Cerebellar nuclear complex (tissue), 1 donor: ENCODE results near the gene OBSCN.

Experiments used
- DNase-seq, 2 experiments: peaks; one replicate each; lab custom pipeline; 2025; lab: John Stamatoyannopoulos, UW

OBSCN gene

DNA sequence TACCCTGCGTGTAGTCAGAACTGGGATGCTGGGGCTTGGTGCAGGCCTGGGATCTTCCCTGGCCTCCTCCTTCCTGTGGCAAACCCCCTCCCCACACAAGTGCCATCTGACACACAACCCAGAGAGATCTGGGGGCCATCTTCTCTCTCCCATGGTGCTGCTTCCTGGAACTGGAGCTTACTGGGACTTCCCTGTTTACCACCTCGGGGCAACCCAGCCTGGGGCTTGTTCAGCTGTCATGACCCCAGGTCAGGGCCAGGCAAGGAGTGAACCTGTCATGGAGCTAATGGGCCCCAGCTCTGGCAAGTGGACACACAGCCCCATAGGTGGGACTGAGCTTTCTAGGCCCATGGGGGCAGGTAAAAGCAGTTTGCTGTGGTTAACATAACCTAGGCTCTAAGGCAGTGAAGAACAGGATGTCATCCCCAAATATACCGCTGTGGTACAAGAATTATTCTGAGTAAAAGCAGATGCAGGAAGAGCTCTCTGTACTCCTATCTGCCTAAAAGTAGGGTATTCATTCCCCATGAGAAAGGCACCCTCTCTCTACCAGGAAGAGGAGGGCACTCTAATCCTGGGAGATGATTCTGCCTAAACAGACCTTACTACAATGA lies 196.4 kb downstream of the OBSCN start:
- DNase-seq = no peak

DNA sequence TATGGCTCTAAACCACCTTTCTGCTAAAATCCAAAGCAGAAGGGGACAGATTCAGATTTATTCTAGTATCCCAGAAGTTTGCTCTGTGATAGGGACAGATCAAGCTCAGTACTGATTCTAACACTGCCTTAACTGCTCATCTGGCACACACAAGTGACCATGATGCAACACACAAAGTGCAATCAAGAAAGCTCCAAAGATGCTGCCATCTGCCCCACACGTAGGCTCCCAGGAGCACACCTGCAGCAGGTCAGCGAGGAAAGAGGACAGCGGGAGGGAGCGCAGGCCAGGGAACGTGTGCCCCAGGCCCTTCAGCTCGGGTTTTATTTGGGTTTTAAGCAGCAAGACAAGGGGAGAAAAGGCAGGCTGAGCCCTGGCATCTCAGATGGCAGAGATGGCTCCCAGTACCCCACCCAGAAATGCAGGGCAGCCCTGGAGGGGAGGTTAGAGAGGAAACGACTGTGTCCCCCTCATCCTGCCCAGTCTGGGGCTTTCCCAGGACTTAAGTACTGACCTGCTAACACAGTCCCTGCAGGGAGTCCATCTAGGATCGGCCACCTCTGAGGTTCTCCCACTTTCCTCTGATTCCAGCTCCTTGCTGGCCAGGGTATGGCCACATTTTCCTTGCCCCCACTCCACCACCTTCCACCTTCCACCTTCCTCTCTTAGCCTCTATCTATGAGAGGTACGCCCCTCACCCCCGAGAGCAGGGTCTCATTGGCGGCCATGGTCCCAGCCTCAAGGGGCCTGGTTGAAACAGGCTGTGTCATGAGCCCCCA lies 197.5 kb downstream of the OBSCN start:
- DNase-seq = no peak

DNA sequence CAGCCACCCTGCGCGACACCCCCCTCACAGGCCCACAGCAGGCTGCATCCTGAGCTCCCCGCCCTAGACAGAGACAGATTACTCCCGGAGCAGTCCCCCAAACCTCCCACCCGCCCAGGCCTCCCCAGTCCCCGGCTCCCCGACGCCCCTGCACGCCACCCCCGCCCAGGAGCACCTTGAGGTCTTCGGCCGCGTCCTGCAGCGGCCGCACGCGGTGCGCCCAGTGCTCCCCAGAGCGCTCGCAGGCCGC lies 198.1 kb downstream of the OBSCN start:
- DNase-seq = no peak

DNA sequence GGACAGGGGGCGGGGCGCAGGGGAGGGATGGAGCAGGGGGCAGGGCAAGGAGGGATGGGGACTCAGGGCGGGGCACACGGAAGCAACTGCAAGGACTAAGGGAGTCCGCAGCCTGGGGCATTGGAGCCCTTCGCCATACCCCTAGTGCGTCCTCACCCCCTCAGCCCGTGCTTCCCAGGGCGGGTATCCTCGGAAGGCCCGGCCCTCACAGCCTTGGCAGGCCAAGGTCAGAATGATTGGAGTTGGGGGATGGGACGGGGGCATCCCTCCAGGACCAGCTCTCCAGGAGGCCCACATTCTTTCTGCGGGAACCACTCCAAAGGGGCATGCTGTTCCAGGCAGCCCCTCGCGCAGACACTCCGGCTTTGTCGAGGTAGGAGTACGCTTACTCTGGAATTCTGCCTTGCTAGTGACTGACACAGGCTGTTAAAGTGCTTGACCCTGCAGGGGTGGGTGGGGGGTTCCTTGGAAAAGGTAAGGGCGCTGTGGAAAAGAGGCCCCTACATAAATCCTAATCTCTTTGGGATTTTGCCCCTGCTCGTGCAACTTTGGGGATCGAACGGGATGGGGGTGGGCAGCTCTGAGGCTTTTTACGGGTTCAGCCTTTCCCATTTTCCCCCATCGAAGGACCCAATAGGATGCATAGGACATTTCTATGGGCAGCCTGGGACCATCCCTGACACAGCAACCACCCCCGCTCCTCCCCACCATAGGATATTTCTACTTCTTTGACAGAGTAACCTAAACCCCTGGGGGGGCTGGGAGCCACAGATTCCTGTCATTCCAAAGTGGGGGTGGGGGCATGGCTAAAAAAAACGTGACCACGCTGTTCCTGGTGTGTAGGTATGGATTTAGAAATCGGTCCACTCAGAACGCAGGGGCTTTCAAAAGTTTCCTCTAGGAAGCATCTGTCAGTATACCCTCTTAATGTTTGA lies 199.5 kb downstream of the OBSCN start:
- DNase-seq = no peak

DNA sequence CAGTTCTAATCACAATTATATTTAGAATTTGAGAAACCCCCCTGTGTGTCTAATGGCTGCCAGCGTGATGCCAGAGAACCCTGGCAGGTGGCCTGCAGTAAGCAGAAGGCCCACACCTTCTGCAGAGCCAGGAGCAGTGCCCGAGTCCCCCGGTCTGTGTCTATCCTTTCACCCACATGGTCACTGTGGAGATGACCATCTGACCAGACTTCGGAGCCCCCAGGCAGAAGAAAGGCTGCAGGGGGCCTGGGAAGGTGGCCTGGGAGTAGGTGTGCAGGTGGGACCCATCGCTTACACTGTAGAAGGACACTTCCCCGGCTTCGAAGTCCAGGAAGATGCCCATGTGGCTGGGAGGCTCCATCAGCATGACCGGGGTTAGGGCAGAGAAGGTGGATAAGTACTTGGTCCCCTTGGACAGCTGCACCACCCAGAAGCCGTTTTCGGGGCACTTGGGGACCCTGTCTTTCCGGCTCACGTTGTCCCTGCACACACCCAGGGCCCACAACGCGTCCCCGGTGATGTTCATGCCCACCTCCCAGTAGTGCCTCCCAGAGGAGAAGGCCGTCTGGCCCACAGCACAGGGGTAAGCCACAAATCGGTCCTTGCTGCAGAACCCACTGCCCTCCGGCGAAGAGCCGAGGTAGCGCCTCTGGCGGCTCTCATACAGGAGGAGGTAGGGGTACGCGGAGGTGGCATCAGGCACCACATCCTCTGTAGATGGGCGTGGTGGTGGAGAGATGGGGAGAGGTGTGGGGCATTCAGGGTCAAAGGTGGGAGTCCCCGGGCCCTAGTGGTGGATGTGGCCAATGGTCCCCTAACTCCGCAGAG lies 200.4 kb downstream of the OBSCN start:
- no peak for DNase-seq

DNA sequence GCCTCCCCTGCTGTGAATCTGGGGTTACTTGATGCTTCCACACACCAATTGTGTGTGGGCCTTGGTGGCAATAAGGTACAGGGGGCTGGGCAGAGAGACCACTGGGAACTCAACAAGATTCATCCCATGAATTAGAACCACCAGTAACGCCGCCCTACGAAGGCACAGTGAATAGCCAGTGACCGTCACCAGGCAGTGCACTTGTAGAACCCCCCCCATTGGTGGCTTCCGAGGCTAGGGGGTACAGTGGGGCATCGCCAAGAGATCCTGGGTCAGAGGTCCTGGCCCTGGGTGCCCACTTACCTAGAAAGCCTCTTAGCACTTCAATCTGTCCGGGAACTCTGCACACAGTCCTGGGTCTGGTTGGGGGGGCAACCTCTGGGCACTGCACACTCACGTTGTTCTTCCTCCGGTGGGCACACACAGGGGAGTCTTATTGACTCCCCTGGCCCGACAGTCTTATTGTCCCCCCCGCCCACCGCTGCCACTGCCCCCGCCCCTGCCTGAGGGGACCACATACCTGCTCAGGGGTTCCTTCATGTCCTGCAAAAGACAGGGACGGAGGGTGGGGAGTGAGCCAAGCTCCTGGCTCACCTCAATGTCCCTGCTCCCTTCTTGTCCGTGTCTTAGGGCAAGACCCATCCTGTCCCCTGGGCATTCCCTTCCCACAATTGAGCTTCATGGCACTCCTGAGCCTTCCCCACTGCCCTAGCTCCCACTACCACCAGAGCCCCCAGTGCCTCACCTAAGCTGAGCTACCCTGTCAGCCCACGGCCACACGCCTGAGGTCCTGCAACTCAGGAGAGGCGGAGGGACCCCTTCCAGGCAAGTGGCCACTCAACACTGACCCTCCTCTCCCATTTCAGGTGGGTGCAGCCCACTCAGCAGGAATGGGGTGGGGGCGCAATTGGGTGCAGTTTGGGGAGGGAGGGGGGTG lies 201.3 kb downstream of the OBSCN start:
- no peak for DNase-seq

DNA sequence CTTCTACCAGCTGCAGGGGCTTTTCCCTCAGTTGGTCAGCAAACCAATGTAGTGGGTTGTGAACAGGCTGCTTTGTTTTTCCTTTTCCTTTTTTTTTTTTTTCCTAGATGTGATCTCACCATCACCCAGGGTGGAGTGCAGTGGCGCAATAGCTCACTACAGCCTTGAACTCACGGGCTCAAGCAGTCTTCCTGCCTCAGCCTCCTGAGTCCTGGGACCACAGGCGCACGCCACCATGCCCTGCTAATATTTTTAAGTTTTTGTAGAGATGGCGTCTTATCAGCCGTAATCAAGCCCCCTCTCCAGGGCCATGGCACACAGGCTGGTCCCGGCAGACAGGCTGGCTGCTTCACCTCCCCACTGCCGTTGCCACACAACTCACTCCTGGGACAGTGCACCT lies 202.2 kb downstream of the OBSCN start:
- no peak for DNase-seq

DNA sequence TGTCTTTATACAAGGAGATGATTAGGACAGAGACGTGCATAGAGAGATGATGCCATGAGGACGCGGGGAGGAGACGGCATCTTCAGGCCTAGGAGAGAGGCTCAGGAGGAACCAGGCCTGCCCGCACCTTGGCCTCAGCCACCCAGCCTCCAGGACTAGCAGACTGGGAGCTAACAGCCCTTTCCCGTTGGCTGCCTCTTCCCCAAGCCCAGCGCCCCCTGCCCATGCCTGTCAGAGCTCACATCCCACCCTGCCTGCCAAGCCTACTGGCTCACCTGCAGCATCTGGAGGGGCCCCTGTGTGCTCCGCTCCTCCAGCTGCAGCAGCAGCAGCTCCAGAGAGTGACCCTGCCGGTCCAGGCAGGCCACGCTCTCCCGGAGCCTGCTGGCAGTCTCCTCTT lies 202.8 kb downstream of the OBSCN start:
- no peak for DNase-seq

DNA sequence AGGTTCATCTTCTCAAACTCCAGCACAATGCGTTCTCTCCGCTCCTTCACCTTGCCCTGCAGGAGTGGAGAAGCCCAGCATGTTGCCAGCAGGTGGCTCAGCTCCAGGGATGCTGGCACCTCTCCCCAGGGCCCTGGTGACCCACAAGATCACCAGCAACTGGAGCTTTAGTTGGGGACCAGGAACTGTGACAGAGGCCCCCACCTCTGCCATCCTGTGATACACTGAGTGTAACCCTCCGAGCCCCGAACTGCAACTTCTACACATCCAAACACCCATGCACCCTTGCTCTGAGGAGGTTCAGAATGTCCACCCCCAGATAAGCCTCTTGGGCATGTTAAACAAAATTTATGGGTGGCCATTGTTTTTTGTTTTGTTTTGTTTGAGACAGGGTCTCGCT lies 203.3 kb downstream of the OBSCN start:
- DNase-seq = no peak

DNA sequence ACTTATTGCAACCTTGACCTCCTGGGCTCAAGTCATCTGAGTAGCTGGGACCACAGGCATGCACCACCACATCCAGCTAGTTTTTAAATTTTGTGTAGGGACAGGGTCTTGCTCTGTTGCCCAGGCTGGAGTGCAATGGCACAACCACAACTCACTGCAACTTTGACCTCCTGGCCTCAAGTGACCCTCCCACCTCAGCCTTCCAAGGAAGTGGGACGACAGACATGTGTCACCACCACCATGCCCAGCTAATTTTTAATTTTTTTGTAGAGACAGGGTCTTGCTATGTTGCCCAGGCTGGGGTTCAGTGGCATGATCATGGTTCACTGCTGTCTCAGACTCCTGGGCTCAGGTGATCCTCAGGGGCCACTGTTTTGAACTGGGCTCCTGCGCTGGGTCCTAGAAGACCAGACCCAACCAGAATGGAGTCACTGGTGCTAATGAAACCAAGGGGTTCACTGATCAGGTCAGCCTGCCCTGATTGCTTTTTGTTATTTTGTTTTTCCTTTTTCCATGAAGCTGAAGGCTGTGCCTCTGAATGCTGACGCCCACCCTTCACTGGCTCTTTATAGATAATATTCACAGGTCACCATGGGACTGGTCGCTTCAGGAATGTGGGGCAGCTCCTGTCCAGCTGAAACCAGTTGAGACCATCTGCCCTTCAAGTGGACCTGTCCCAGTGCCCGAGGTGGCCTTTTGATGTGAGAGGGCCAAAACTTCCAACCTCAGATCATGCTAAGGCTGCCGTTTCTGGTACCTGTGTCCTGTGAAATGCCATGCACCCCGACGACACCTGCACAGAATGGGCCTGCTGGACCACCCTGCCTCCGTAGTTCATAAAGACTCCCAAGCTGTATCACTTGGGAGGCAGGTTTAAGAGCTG lies 203.9 kb downstream of the OBSCN start:
- no peak for DNase-seq

DNA sequence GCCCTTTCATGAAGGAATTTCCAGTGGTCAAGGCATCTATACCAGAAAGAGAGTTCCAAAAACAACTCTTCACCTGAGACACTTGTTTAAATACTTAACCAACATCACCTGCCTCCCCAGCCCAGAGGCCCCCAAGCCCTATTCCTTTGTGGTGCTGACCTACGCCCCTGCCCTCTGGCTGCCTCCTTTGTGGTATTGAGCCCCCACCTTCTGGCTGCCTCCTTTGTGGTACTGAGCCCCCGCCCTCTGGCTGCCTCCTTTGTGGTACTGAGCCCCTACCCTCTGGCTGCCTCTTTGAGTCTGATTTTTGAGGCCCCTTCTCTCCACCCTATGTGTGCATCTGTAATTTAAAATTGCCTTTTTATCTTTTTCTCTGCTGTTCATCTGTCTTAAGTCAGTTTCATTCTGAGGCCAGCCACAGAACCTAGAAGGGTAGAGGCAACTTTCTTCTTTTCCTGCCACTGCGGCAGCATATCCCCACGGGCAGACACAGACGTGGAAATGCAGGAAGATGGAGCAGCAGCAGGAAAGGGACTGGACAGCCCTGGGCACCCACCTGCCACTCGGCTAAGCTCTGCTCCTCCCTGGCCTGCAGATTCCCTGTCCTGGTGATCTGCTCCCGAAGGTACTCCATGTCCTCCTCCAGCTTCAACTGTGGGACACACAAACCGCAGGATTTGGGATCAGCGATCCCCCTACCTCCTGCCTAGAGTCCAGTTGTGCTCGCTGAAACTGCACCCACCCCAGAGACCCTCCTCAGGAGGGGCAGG lies 205.6 kb downstream of the OBSCN start:
- DNase-seq = no peak

DNA sequence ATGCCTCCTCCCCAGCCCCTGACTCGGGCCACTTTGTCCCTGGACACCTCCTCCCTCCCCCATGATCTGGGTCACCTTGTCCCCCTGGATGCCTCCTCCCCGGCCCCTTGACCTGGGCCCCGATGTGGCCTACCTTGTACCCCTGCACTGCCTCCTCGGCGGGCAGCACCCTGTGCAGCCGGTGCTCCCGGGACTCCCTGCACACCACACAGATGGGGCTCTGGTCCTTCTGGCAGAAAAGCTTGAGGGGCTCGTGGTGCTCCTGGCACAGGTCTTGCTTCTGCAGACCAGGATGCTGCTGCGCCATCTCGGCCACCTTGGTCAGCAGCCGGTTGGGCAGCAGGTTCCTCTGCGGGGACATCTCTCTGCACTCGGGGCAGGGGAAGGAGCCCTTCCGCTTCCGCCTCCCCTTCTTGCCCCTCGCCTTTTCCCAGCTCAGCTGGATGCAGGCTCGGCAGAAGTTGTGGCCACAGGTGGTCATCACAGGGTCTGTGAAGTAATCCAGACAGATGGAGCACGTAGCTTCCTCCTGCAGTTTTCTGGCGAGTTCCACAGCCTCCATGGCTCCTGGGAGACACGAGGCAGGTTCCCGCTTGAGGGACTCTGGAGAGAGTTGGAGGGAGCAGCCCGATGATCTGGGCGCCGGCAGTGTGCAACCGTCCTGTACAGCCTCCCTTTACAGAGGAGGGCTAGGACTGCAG lies 206.8 kb downstream of the OBSCN start:
- peak in 1 of 2 experiments; percentile 13 for DNase-seq

DNA sequence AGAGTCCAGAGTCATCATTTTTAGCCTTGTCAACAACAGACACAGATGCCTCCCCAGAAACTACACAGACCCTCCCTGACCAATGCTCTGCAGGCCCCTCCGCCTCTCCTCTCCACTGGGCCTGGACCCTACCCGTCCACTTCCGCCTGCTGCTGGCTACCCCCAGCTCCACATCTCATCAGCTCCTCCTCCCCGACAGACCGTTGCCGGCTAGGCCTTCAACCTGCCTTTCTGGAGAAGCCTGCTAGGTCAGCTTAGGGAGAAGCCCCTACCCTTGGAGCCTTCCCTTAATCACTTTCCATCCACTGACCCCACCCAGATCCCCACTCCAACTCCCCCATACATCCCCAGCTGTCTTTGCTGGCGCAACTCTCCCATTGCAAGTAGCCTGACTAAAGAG lies 207.4 kb downstream of the OBSCN start:
- DNase-seq = no peak

DNA sequence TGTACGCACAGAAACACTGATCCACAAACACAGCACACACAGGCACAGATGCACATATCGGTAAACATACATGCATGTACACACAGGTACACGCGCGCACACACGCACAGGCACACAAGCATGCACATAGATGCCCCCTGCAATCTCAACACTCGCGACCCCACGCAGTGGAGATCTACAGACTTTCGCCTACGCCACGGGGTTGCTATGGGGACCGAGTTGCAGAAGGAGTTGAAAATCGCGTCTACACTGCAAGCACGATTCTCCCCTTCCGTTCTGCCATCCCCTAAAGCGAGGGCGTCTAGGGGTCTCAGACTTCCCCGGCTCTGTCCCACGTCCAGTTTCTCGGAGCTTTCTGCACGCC lies 208.0 kb downstream of the OBSCN start:
- no peak for DNase-seq

DNA sequence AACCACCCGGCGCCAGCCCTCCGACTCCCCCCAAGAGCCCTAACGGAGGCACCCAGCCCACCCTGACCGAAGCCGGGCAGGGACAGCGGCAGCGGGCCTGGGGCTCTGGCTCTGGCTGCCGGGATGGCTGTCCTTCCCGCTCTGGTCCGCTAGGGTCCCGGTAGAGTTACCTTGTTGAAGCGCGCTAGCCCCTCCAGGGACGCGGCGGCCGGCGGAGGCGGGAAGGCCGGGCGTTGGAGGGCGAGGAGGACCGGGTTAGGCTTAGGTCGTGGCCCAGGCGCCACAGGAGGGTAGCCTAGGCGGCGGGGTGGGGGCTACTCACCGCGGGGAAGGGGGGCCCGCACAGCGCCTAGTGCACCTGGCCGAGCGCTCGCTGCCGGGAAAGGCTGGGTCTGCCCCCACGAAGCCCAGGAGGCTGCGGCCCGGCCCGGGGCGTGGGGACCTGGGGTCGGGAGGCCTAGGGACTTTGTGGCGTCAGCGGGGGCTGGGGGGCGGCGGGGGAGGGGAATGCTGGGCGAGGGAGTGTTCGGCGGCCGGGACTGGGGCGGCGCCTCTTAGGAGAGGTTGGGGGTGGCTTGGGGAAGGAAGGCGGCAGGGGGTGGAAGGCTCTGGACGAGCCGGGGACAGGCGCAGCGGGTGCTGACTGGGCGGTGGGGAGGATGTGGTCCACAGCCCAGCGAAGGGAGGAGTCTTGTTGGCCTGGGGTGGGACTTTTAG lies 208.5 kb downstream of the OBSCN start, which contains the start of gene TRIM17:
Gene TRIM17, minus strand, starts transcription at position 645 of the 717 bp plus-strand sequence. CDS start 1,789 bp downstream, outside the sequence.
- no peak for DNase-seq

DNA sequence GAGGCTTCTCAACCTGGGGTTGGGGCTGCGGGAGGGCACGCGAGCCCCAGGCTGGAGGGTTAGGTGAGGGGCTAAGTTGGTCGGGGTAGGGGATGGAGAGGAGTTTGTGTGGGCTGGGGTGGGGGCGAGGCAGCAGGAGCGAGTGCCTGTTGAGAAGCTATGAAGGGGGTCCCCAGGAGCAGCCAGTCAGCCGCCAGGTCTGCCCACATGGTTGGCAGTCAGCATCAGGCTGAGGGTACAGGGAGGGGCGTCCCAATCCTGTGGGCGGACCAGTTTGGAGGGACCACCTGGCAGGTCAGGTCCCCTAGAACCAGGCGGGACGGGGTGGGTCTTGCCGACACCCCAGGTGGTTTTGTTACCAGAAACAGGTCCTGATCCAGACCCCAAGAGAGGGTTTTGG lies 209.2 kb downstream of the OBSCN start:
- no peak for DNase-seq

DNA sequence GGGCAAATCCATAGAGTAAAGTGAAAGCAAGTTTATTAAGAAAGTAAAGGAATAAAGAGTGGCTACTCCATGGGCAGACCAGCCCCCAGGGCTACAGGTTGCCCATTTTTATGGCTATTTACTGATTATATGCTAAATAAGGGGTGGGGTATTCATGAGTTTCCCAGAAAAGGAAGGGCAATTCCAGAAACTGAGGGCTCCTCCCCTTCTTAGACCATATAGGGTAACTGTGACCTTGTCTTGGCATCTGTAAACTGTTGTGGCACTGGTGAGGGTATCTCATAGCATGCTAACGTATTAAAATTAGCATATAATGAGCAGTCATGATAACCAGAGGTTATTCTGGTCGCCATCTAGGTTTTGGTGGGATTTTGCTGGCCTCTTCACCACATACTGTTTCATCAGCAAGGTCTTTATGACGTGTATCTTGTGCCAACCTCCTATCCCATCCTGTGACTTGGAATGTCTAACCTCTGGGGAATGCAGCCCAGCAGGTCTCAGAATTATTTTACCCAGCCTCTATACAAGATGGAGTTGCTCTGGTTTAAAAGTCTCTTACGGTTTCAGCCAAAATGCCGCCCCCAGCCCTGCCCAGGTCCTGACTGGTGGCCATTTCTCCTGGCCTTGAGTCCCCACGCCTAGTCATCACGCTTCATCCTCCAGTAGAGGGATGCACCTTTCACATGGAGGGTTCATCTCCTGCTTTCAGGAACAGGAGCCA lies 209.8 kb downstream of the OBSCN start:
- no peak for DNase-seq
